ENCODE measurements around the gene RXFP2. TPM values are rescaled to one million over a fixed set of nuclear protein-coding genes. Genes with fewer than 3 reads are reported as not detected.

RXFP2 gene
- total and polyA plus RNA-seq, 9 of the 15 experiments (the other 6 are each of a cell fraction or from before 2014, with no cell fraction given), result not detected

DNA sequence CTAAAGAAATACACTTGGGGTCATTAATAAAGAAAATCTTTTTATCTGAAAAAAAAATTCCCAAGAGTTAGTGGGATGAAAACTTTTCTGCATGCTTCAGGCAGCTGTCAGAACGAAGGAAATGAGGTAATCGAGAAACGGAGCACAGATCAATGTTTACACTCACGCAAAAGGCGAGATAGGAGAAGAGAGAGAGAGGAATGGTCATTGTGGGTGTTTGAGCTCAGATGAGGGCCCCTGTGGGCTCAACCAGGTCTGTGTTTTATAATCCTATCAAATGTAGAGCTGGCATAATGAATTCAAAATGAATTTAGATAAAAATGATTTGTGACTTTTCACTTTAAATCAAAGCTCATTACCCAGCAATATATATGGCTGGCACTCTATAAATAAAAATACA is 6.3 kb upstream of the RXFP2 start (continued):
- no peak for TF ChIP-seq RREB1 (CRISPR knock-in tag; IDR thresholded peaks at IDR 0.05)

DNA sequence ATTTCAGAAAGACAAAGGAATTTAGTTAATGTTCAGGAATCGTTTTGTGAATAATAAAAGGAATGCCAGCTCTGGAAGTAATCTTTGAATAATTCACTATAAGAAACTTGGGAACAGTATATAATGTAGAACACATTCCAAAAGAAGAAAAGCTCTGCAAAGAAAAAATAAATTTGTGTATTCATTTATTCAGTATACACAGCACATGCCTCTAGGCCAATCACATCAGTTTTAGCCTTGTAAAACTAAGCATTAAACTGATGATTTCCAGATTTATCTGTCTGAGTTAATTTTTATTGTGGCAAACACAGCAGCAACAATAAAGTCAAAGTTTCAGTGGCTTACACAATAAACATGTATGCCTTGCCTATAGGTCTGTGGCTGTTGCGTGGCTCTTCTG is 5.7 kb upstream of the RXFP2 start:
- Histone ChIP-seq H3K4me2 (ENCODE audit: insufficient read depth, low read length) (no peak overlapping the region), H3K36me3 (ENCODE audit: control insufficient read depth, insufficient read depth, low read length) (no peaks in the 10 kb centered on the region), H3K27ac (ENCODE audit: extremely low read depth, low read depth, low read length) (no peak overlapping the region), H3K4me3 (no peak overlapping the region), H3K9me1 (ENCODE audit: control insufficient read depth, insufficient read depth, low read length) (no peaks in the 10 kb centered on the region), H2AFZ (ENCODE audit: low read depth, low read length) (no peak overlapping the region), H3K9ac (ENCODE audit: insufficient read depth in 1 of 2, low read depth in 2 of 2, low read length in 2 of 2) (no peak overlapping the region), H3K4me1 (replicated peaks in 1 of 2; ENCODE audit: control insufficient read depth in 2 of 2, insufficient read depth in 2 of 2, low read length in 2 of 2) (no peaks in the 10 kb centered on the region), H3K79me2 (ENCODE audit: control insufficient read depth, insufficient read depth, low read length) (no peaks in the 10 kb centered on the region), H4K20me1 (replicated peaks; ENCODE audit: control insufficient read depth, insufficient read depth, low read length) (no peaks in the 10 kb centered on the region), H3K9me3 (replicated peaks; ENCODE audit: control insufficient read depth, insufficient read depth, low read depth, low read length) (no peaks in the 10 kb centered on the region), H3K27me3 (ENCODE audit: control insufficient read depth in 2 of 2, insufficient read depth in 2 of 2, low read length in 2 of 2) (no peaks in the 10 kb centered on the region)
- ChIA-PET POLR2A (interaction anchor here (0.6 kb wide), 1 partner anchor 309 kb away, joined by 3 read pairs; no protein-coding TSS in a partner anchor), CTCF (ENCODE audit: low intra/inter-chr PET ratio) (no interaction called here)
- no TSS peak for BruUV-seq (replicated peaks)
- in situ Hi-C loops (cut with MboI), result loop anchor here (25.0 kb wide), 1 partner anchor 496 kb away; no protein-coding TSS in a partner anchor
- FAIRE-seq (no peak), DNase-seq (ENCODE audit: extremely low read depth in 1 of 4, low spot score in 3 of 4) (no peak), ATAC-seq (no peak)
- WGBS (ENCODE audit: insufficient coverage, low coverage, missing lambda C conversion rate), result 0% methylated on average over 2 of the region's 2 CpGs
- TF ChIP-seq PTTG1 (tag; IDR thresholded peaks at IDR 0.05; ENCODE audit: low read depth), result no peak
- no peak for TF ChIP-seq DMBX1 (CRISPR knock-in tag; IDR thresholded peaks at IDR 0.05; ENCODE audit: borderline replicate concordance)
- TF ChIP-seq CGGBP1 (CRISPR knock-in tag; IDR thresholded peaks at IDR 0.05), result no peak
- TF ChIP-seq, protein P1, sequence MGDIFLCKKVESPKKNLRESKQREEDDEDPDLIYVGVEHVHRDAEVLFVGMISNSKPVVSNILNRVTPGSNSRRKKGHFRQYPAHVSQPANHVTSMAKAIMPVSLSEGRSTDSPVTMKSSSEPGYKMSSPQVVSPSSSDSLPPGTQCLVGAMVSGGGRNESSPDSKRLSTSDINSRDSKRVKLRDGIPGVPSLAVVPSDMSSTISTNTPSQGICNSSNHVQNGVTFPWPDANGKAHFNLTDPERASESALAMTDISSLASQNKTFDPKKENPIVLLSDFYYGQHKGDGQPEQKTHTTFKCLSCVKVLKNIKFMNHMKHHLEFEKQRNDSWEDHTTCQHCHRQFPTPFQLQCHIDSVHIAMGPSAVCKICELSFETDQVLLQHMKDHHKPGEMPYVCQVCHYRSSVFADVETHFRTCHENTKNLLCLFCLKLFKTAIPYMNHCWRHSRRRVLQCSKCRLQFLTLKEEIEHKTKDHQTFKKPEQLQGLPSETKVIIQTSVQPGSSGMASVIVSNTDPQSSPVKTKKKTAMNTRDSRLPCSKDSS (IDR thresholded peaks at IDR 0.05; ENCODE audit: low read depth, partially characterized antibody), result no peak
- TF ChIP-seq POU5F1 (IDR thresholded peaks at IDR 0.05; ENCODE audit: borderline replicate concordance, low read depth, low read length, partially characterized antibody), result no peak
- intact Hi-C loops (cut with micrococcal nuclease), result no loop called here

Data from K562 (cell line).